DMS79 treated with DMSO at 0.1 percent for 48 hours (cell line): Measurements from ENCODE around the gene DRC7.

Source experiments
- DNase-seq: peaks from one replicate; lab custom pipeline; 2025; lab: John Stamatoyannopoulos, UW

The DRC7 gene

GRCh38 chr16:57690782-57691471 lies 3.7 kb upstream of the DRC7 start:
- no peak for DNase-seq

- no peak for DNase-seq
Observed at GRCh38 chr16:57692636-57693035, 2.0 kb upstream of the DRC7 start.

- DNase-seq: no peak
Observed at GRCh38 chr16:57693550-57693949, 1.1 kb upstream of the DRC7 start.

GRCh38 chr16:57694231-57694724 lies 328 bp upstream of the DRC7 start:
- no peak for DNase-seq

- no peak for DNase-seq
Observed at GRCh38 chr16:57695680-57696069, 1.1 kb downstream of the DRC7 start.

GRCh38 chr16:57696240-57696639 lies 1.6 kb downstream of the DRC7 start:
- DNase-seq: no peak

GRCh38 chr16:57697896-57698537 lies 3.4 kb downstream of the DRC7 start:
- DNase-seq: no peak

- no peak for DNase-seq
Observed at GRCh38 chr16:57698812-57699405, 4.3 kb downstream of the DRC7 start.

- DNase-seq: no peak
Observed at GRCh38 chr16:57699481-57699880, 4.9 kb downstream of the DRC7 start.

- DNase-seq: no peak
Observed at GRCh38 chr16:57699899-57700298, 5.3 kb downstream of the DRC7 start.

- DNase-seq: no peak
Observed at GRCh38 chr16:57700781-57701551, 6.4 kb downstream of the DRC7 start.

GRCh38 chr16:57701759-57702371 lies 7.3 kb downstream of the DRC7 start:
- DNase-seq: no peak

- no peak for DNase-seq
Observed at GRCh38 chr16:57703416-57704010, 8.9 kb downstream of the DRC7 start.

GRCh38 chr16:57704011-57704904 lies 9.7 kb downstream of the DRC7 start:
- no peak for DNase-seq

- DNase-seq: no peak
Observed at GRCh38 chr16:57704905-57705852, 10.6 kb downstream of the DRC7 start.

GRCh38 chr16:57706717-57707116 lies 12.1 kb downstream of the DRC7 start:
- no peak for DNase-seq

- no peak for DNase-seq
Observed at GRCh38 chr16:57707331-57707730, 12.7 kb downstream of the DRC7 start.

- DNase-seq: no peak
Observed at GRCh38 chr16:57708168-57708567, 13.6 kb downstream of the DRC7 start.

- no peak for DNase-seq
Observed at GRCh38 chr16:57709663-57710062, 15.1 kb downstream of the DRC7 start.

- no peak for DNase-seq
Observed at GRCh38 chr16:57711346-57711745, 16.7 kb downstream of the DRC7 start.
